HCT116 (cell line): ENCODE results near the gene GTF2H1. TPM values are rescaled to one million over a fixed set of nuclear protein-coding genes. Genes with fewer than 3 reads are reported as not detected.

Source experiments
- ATAC-seq: fragments of 200-7000 bp; cut with Tn5 transposase; 2 replicates; pipeline ENCODE4 v1.9.1; 2020; ENCODE audit warnings: mild to moderate bottlenecking, moderate library complexity
- BruUV-seq: library from RNA; stranded (reverse); fragments of 400-500 nt; replicated peaks from 2 replicates; lab custom pipeline; 2021; lab: Mats Ljungman, UMichigan
- CTCF ChIA-PET: fragments of 300-600 bp; sonication (Branson Sonifier 250); formaldehyde crosslinking; loops from one replicate; lab custom pipeline; 2021; ENCODE audit warnings: antibody characterized with exemption; lab: Charles Lee
- POLR2A ChIA-PET: fragments of 300-600, 350-600 bp; sonication (Branson Sonifier 250); formaldehyde crosslinking; loops from one replicate; lab custom pipeline; 2021; ENCODE audit warnings: antibody characterized with exemption; lab: Charles Lee
- RAD21 ChIA-PET, 2 experiments: fragments of 300-600 bp; sonication (Branson Sonifier 250); formaldehyde crosslinking; loops; one replicate each; lab custom pipeline; 2023; ENCODE audit warnings: low total read pairs in 2 of 2; ENCODE audit not compliant: uncharacterized antibody in 2 of 2, unreplicated experiment in 2 of 2, low non-redundant PET in 1 of 2; lab: Charles Lee
- DNase-seq: peaks from one replicate; pipeline ENCODE4 v3.0.0-alpha.2; 2010; ENCODE audit warnings: low read depth, low spot score
- H2AFZ ChIP-seq: fragments of 200-600 bp; shearing (Covaris generic), sonication (generic); 2 replicates; pipeline ENCODE4 v1.6.1; 2017; ENCODE audit warnings: low read depth, mixed run types, mixed read lengths, antibody characterized with exemption, low read length; ENCODE audit not compliant: poor library complexity, severe bottlenecking
- H3K27ac ChIP-seq: 2 replicates; pipeline ENCODE4 v1.5.1; 2012; ENCODE audit warnings: low read depth, low read length
- H3K27me3 ChIP-seq: fragments of 200-600 bp; sonication (generic); 2 replicates; pipeline ENCODE4 v1.6.1; 2016; ENCODE audit warnings: mixed run types, low read length, mixed read lengths; ENCODE audit not compliant: insufficient read depth
- H3K36me3 ChIP-seq, 2 experiments: fragments of 200-500 bp in 1 of 2; fragments of 200-600 bp in 1 of 2; sonication (Bioruptor generic) in 1 of 2; sonication (generic) in 1 of 2; 2 replicates each; pipeline versions ENCODE4 v1.5.1 to v1.6.1; 2014 to 2016; ENCODE audit warnings: low read length in 2 of 2, inconsistent platforms in 1 of 2, mixed read lengths in 1 of 2, mixed run types in 1 of 2; ENCODE audit not compliant: insufficient read depth in 2 of 2, control insufficient read depth in 1 of 2
- H3K4me1 ChIP-seq, 2 experiments: fragments of 200-600 bp in 1 of 2; sonication (generic) in 1 of 2; 2 replicates each; pipeline versions ENCODE4 v1.5.1 to v1.6.1; 2012 to 2017; ENCODE audit warnings: low read length in 2 of 2, inconsistent platforms in 1 of 2, mild to moderate bottlenecking in 1 of 2, mixed read lengths in 1 of 2, mixed run types in 1 of 2, moderate library complexity in 1 of 2; ENCODE audit not compliant: insufficient read depth in 2 of 2, control insufficient read depth in 1 of 2
- H3K4me2 ChIP-seq: fragments of 200-600 bp; sonication (generic); 2 replicates; pipeline ENCODE4 v1.6.1; 2017; ENCODE audit warnings: mixed run types, low read length, mixed read lengths
- H3K4me3 ChIP-seq, 2 experiments: fragments of 200-600 bp in 1 of 2; sonication (generic) in 1 of 2; replicated peaks in 1 of 2; 2 replicates each; pipeline ENCODE4 v1.5.1; 2011 to 2016; ENCODE audit warnings: low read length in 2 of 2, control low read depth in 1 of 2, low read depth in 1 of 2, mild to moderate bottlenecking in 1 of 2, mixed read lengths in 1 of 2, mixed run types in 1 of 2
- H3K79me2 ChIP-seq: fragments of 200-600 bp; sonication (generic); 2 replicates; pipeline ENCODE4 v1.6.1; 2017; ENCODE audit warnings: mild to moderate bottlenecking, mixed run types, low read length, moderate library complexity, mixed read lengths; ENCODE audit not compliant: insufficient read depth
- H3K9ac ChIP-seq: fragments of 200-600 bp; sonication (generic); 2 replicates; pipeline ENCODE4 v1.6.1; 2016; ENCODE audit warnings: low read length, mixed read lengths
- H3K9me2 ChIP-seq: fragments of 200-600 bp; sonication (generic), shearing (Covaris generic); 2 replicates; pipeline ENCODE4 v1.6.1; 2017; ENCODE audit warnings: mixed run types, mild to moderate bottlenecking, moderate library complexity; ENCODE audit not compliant: insufficient read depth
- H3K9me3 ChIP-seq, 2 experiments: fragments of 200-500 bp in 1 of 2; fragments of 200-600 bp in 1 of 2; sonication (Bioruptor generic) in 1 of 2; sonication (generic) in 1 of 2; 2 replicates each; pipeline ENCODE4 v1.6.1; 2014 to 2017; ENCODE audit warnings: low read length in 2 of 2, mixed read lengths in 2 of 2, inconsistent platforms in 1 of 2, low read depth in 1 of 2, mild to moderate bottlenecking in 1 of 2, mixed run types in 1 of 2, moderate library complexity in 1 of 2; ENCODE audit not compliant: control insufficient read depth in 1 of 2, insufficient read depth in 1 of 2
- H4K20me1 ChIP-seq: fragments of 200-600 bp; sonication (generic), shearing (Covaris generic); 2 replicates; pipeline ENCODE4 v1.6.1; 2017; ENCODE audit warnings: mixed run types, mild to moderate bottlenecking, moderate library complexity; ENCODE audit not compliant: insufficient read depth
- ELF1 ChIP-seq: IDR thresholded peaks from 2 replicates; pipeline ENCODE4 v1.6.1; 2012; ENCODE audit warnings: low read depth, borderline replicate concordance
- EZH2phosphoT487 ChIP-seq: fragments of 200-600 bp; IDR thresholded peaks from 2 replicates; pipeline ENCODE4 v1.6.1; 2018; ENCODE audit warnings: antibody characterized with exemption, borderline replicate concordance
- MAX ChIP-seq: IDR thresholded peaks from 2 replicates; pipeline ENCODE4 v1.6.1; 2012
- RAD21 ChIP-seq: IDR thresholded peaks from 2 replicates; pipeline ENCODE4 v1.6.1; 2012; ENCODE audit warnings: low read depth, mild to moderate bottlenecking
- REST ChIP-seq: IDR thresholded peaks from 2 replicates; pipeline ENCODE4 v1.6.1; 2012; ENCODE audit warnings: low read depth
- SIN3A ChIP-seq: IDR thresholded peaks from 2 replicates; pipeline ENCODE4 v1.6.1; 2012; ENCODE audit warnings: low read depth
- ZNF274 ChIP-seq: fragments of 200-500 bp; sonication (Bioruptor generic); IDR thresholded peaks from 2 replicates; pipeline ENCODE4 v1.6.1; 2014; ENCODE audit warnings: mild to moderate bottlenecking, low read depth, low read length, inconsistent platforms
- intact Hi-C: fragments of 100-400 bp; cut with micrococcal nuclease; formaldehyde crosslinking; loops from 2 replicates; pipeline ENCODE4 v1.10.0; 2022
- total RNA-seq: library from RNA; stranded (reverse); gene quantifications from one replicate; pipeline ENCODE4 v1.2.1, GENCODE V29; 2021; ENCODE audit not compliant: unreplicated experiment

Gene GTF2H1
- total RNA-seq, 1 experiment from 2014 or later = 37.3 TPM

- H2AFZ ChIP-seq = no peak overlapping the region
- no peaks in the 10 kb centered on the region for H3K9me2 ChIP-seq
- no peaks in the 10 kb centered on the region for H3K4me1 ChIP-seq
- no peaks in the 10 kb centered on the region for H4K20me1 ChIP-seq
- no peak for DNase-seq
- H3K4me2 ChIP-seq = no peak overlapping the region
- no peaks in the 10 kb centered on the region for H3K9me3 ChIP-seq
- H3K27ac ChIP-seq = no peak overlapping the region
- TF ChIP-seq EZH2phosphoT487 (no peak), ZNF274 (no peak), RAD21 (no peak), ELF1 (no peak), SIN3A (no peak), REST (no peak), MAX (no peak)
- ATAC-seq = no peak
- CTCF ChIA-PET = no interaction called here
- H3K27me3 ChIP-seq = no peaks in the 10 kb centered on the region
- H3K36me3 ChIP-seq = no peaks in the 10 kb centered on the region
- BruUV-seq = no TSS peak
- no peak overlapping the region for H3K9ac ChIP-seq
- H3K4me3 ChIP-seq = no peak overlapping the region
- no peaks in the 10 kb centered on the region for H3K79me2 ChIP-seq
- RAD21 ChIA-PET = no interaction called here
- POLR2A ChIA-PET = interaction anchor here (0.8 kb wide), 1 partner anchor 18 kb away, joined by 3 read pairs; the partner anchor contains the start of gene LDHA
- intact Hi-C loops = no loop called here
Measured at GRCh38 chr11:18375941-18376340, 53.6 kb downstream of the GTF2H1 start.
